ENCODE results near the gene FAM200A.
"Not testable (repeated sequence)": the region's sequence is repeated elsewhere in the genome, so short reads cannot be mapped to it uniquely, and the experiment has no call there.

The FAM200A gene

GRCh38 chr7:99551767-99552463 is at the start of gene FAM200A:
Gene FAM200A, minus strand, starts transcription at chr7:99552114. Its CDS starts 3,707 bp downstream, at chr7:99548407.
- DNase-seq = peak; percentile 59

DNA sequence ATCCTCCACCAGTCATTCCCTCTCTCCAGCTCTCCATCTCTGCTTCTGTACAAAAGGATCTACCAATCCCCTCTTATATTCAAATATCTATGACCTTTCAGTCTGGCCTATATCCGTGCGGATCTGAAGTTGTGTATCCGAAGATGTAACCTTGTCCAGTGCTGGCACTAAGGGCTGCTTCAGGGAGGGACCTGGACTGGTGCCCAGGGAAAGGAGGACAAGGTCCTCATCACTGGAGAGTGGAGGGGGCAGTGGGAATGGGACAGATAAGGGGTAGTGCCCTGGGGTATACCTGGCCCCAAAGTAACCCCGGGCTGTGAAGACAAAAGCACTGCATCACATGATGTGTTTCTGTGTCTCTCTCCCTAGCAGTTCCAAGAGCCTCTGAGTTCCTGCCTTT is 47.9 kb upstream of the FAM200A start:
- no peak for DNase-seq

- DNase-seq = no peak
These were observed 46.0 kb upstream of the FAM200A start, which contains the start of gene TMEM225B for GRCh38 chr7:99597762-99598501. Gene TMEM225B, plus strand, starts transcription at chr7:99598267. Its CDS starts 6,122 bp downstream, at chr7:99604389.

- no peak for DNase-seq
These were observed 44.6 kb upstream of the FAM200A start for GRCh38 chr7:99596408-99596955.

GRCh38 chr7:99594948-99595745 is 43.2 kb upstream of the FAM200A start:
- no peak for DNase-seq

DNA sequence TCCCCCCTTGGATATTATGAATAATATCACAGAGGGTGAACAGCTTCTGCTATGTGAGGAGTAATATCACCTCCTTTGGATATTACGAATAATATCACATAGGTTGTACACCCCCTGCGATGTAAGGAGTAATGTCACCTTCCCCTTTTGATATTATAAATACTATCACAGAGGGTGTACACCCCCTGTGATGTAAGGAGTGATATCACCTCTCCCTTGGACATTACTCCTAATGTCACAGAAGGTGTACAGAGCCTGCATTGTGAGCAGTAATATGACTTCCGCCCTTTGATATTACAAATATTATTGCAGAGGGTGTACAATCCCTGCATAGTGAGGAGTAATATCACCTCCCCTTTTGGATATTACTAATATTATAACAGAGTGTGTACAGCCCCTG is 37.0 kb upstream of the FAM200A start:
- DNase-seq = no peak

DNA sequence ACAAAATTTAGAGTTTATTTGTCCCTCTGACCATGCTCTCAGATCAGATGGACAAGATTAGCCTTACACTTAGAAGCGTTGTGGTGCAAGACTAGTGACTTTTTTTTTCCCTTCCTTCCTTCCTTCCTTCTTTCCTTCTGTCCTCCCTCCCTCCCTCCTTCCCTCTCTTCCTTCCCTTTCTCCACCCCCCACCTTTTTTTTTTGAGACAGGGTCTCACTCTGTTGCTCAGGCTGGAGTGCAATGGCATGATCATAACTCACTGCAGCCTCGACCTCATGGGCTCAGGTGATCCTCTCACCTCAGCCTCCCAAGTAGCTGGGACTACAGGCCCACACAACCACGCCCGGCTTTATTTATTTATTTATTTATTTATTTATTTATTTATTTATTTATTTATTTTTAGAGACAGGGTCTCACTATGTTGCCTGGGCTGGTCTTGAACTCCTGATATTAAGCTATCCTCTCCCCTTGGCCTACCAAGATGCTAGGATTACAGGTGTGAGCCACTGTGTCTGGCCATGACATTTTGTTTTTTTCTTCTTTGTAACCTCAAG is 28.9 kb upstream of the FAM200A start:
- not testable (repeated sequence) for DNase-seq

DNA sequence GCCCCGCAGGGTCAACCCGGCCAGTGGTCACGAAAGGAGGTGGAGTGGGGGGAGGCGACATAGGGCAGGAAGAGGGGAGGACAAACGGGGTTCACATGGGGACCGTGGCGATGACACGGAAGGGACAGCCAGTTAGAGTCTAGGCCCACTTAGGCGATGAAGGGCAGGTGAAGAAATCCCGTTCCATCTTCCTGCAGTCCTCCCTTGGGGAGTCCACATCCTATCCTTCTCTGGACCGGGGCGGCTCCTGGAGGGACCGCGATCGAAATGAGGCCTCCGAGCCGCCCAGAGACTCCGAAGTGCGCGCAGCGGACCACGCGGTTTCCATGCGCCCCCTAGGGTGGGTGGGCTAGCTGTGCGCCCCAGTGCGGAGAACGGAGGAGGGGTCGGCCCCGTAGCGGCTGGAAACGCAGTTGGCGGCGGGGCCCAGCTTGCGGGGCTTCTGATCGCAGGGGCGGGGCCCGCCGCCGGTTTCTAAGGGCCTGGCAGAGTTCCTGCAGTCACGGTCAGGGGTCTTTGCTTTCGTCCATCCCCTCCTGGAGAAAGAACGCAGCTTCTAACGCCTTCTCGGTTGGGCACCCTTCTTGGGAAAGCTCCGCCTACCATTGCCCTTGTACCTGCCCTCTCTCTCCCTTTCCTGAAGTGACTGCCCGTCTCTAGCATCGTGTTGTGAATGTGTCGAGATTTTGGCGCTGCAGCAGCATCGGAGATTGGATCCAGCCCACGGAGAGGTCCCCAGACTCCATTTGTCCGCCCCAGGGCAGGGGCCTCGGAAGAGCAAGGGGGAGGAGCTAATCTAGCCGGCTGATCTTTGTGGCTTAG is 28.3 kb upstream of the FAM200A start:
- no peak for DNase-seq

DNA sequence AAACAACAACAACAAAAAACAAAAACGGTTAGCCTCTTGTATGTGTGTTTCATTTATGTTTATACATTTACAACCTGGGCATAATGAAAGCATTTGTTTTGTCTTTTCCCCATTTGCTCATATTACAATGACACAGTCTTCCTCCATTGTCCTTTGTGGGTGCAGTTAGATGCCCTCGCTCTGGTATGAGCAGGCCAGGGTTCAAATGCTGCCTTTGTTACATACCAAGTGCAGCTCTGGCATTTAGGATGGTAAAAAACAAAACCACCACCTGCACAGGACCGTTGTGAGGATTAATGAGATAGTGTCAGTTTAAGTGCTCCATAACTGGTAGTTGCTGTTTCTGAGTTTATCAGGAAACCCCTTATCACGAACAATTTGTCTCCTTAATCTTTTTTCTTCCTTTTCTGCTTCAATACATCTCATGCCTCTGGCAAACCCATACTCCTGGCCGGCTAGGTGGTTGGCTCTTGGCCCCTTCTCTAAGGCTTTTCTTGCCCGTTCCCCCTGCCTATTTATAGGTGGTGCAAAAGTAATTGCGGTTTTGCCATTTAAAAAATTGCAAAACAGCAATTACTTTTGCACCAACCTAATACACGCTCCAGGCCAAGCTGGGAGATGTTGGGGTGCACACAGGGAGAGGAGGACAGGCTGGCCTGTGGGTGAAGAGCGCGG is 27.5 kb upstream of the FAM200A start:
- DNase-seq = no peak

- no peak for DNase-seq
These were observed 24.3 kb upstream of the FAM200A start for GRCh38 chr7:99576251-99576650.

DNA sequence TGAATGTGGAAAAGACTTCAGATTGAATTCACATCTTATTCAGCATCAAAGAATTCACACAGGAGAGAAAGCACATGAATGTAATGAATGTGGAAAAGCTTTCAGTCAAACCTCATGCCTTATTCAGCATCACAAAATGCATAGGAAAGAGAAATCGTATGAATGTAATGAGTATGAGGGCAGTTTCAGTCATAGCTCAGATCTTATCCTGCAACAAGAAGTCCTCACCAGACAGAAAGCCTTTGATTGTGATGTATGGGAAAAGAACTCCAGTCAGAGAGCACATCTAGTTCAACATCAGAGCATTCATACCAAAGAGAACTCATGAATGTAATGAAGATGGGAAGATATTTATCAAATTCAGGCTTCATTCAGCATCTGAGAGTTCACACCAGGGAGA is 21.3 kb upstream of the FAM200A start:
- no peak for DNase-seq

DNA sequence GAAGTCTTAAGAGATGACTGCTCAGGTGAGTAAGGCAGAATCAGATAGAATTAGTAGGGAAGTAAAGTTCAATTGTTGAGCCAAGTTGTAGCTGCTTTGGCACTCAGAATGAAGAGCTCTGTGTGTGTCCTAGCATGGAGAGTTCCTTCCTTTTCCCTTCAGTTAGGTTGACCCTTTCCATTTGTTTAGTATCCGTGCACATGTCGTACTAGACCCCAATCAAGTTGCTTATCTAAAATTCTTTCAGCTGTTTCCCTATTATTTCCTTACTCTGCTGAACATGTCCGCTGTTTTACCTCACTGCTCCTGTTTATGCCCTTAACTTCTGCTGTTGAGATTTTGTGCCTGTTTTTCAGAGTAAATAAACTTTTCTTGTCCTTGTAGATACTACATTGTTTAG is 19.9 kb upstream of the FAM200A start:
- no peak for DNase-seq

DNA sequence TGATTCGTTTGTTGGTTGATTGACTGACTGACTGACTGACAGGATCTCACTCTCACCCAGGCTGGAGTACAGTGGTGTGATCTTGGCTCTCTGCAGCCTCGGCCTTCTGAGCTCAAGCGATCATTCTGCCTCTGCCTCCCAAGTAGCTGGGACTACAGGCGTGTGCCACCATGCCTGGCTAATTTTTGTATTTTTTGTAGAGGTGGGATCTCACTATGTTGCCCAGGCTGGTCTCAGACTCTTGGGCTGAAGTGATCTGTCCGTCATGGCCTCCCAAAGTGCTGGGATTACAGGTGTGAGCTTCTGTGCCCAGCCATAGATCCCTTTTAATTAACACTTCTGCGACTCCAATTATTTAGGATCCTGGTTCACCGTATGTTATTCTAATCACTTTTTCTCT is 16.9 kb upstream of the FAM200A start:
- not testable (repeated sequence) for DNase-seq

GRCh38 chr7:99563650-99564049 is 11.7 kb upstream of the FAM200A start:
- DNase-seq = no peak

DNA sequence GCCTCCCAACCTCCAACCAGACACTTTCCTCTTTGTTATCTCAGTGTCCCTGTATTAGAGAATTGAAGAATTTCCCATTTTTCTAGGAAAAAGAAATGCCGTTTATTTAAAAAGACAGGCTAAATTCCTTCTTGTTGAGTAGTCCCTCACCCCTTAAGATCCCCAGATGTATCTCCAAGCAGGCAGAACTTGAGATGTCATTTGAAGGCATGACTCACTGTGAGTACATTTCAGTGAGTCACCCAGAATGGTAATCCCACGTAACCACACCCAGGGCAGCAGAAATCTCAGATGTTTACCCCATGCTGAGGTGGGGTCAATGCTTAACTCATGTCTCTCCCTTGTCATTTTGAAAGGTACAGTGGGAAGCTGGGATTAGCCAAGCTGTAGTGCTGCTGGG is 10.9 kb upstream of the FAM200A start:
- DNase-seq = no peak

DNA sequence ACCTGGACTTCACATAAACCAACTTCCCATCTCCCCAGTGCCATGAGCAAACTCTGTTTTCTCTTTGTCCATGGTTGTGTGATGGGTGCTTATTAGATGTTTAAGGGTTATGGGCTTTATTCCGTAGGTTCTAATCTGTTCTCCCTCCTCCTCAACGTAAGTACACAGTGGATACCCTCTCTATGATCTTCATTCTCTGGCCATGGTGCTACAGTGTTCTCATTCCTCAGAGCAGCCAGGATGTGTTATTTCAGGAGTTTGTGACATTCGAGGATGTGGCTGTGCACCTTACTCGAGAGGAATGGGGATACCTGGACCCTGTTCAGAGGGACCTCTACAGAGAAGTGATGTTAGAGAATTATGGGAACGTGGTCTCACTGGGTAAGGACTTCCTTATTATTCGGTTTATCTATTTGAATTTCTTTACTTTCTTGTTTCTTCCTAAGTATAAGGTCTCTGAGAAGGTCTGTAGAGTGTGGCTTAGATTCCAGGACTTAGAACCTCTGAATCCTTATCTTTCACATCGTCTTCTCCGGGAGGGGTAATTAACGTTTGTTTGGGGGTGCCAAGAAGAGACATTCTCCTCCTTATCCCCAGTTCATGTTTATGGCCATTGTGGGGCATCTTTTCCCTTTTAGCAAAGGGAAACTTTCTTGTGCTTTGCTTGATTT is 10.3 kb upstream of the FAM200A start:
- no peak for DNase-seq

DNA sequence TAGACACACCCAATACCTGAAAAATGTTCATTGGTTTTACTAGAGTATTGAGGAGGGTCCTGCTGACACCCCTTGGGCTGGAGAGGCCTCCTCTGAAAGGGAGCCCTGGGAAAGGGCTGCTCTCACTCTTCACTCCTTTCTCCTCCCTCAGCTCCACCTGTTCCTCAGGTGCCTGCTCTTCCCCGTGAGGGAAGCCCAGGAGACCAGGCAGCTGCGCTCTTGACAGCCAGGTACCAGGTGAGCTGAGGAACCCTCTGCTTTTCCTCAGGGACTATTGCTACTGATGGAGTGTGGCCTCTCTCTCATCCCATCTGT is 9.8 kb upstream of the FAM200A start:
- no peak for DNase-seq

DNA sequence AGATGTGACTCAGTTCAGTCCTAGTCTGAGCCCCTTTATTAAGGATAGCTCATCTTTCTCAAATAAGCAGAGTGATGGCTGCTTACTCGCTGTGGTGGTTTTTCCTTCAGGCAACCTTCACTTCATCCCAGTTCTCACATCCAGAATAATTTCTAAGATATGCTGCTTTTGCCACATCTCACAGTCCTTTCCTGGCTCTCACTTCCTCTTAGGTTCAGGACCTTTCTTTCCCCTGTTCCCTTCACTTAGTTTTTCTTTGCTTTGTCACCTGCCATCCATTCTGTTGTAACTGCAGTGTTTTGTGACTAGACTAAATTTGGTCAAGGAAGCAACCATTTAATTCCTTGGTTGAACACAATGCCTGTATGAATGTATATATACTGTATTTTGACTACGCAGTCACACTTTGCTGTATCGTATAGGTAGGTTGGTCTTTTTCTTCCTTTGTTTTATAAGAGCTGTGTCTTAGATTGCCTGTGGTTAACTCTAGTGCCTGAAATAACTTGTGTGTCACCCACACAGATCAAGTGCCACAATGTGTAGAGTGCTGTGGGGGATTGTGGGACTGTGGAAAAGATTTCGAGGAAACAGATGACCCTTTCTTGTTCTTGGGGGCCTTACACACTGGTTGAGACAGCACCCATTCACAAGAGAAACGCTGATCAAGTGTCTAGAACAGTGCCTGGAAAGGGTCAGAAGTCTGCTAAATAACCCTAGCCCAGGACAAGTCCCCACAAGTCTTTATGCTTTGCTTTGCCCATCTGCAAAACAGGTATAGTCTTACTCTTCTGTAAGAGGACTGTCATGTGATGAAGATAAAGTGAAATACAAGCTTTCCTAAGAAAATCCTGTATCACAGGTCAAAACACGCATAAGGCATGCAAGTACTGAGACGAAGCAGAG is 9.2 kb upstream of the FAM200A start:
- no peak for DNase-seq

DNA sequence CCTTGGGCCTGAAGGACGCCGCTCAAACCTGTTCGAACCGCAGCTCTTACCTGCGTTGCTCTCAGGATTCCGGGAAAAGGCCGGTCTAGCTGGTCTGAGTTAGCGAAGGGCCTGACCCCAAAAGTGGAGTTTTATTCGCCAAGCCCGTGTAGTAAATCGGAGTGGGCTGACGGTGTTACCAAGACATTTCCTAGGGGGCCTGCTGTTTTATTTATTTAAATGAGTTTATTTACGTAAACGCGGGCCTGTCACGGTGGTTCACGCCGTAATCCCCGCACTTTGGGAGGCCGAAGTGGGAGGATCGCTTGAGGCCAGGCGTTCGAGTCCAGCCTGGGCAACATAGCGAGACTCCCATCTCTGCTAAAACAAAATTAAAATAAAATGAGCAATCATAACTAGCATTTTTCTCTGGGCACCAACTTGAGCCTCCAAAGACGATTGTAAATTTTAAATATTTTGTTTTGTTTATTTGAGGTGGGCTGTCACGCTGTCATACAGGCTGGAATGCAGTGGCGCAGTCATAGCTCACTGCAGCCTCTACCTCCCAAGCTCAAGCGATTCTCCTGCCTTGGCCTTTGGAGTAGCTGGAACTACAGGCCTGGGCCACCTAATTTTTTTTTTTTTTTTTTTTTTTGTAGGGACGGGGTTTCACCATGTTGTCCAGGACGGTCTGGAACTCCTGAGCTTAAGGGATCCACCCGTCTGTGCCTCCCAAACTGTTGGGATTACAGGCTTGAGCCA is 7.4 kb upstream of the FAM200A start:
- no peak for DNase-seq

Measured in NCI-H446 treated with DMSO at 0.1 percent for 48 hours (cell line).